Liver (tissue), 9 donors: Measurements from ENCODE around the gene ITGAE. TPM values are rescaled to one million over a fixed set of nuclear protein-coding genes. Genes with fewer than 3 reads are reported as not detected.

Experiments
- DNase-seq: peaks from one replicate; pipeline ENCODE4 v3.0.0-alpha.2; 2017; ENCODE audit warnings: low spot score
- H3K27ac ChIP-seq, 2 donors: one replicate each; pipeline ENCODE4 v1.7.0; 2013; ENCODE audit warnings: inconsistent platforms in 2 of 2, low read length in 2 of 2, control low read depth in 1 of 2, low read depth in 1 of 2, mild to moderate bottlenecking in 1 of 2
- H3K27me3 ChIP-seq, 4 donors: one replicate each; pipeline versions ENCODE4 v1.6.1 to v1.7.0; 2013; ENCODE audit warnings: low read length in 3 of 4, inconsistent platforms in 1 of 4, mild to moderate bottlenecking in 1 of 4, moderate library complexity in 1 of 4; ENCODE audit not compliant: control insufficient read depth in 4 of 4, insufficient read depth in 4 of 4
- H3K36me3 ChIP-seq, 4 donors: one replicate each; pipeline versions ENCODE4 v1.6.1 to v1.7.0; 2013; ENCODE audit warnings: low read length in 3 of 4, mild to moderate bottlenecking in 3 of 4, low read depth in 1 of 4, moderate library complexity in 1 of 4; ENCODE audit not compliant: control insufficient read depth in 4 of 4, insufficient read depth in 3 of 4
- H3K4me1 ChIP-seq, 4 donors: one replicate each; pipeline versions ENCODE4 v1.6.1 to v1.7.0; 2013; ENCODE audit warnings: low read length in 3 of 4, mild to moderate bottlenecking in 3 of 4, moderate library complexity in 1 of 4; ENCODE audit not compliant: control insufficient read depth in 4 of 4, insufficient read depth in 4 of 4
- H3K4me3 ChIP-seq, 3 donors: one replicate each; pipeline versions ENCODE4 v1.6.1 to v1.7.0; 2013; ENCODE audit warnings: low read length in 3 of 3, control low read depth in 1 of 3, low read depth in 1 of 3, mild to moderate bottlenecking in 1 of 3
- H3K9ac ChIP-seq, 2 donors: one replicate each; pipeline ENCODE4 v1.7.0; 2013; ENCODE audit warnings: low read length in 2 of 2, mild to moderate bottlenecking in 2 of 2, moderate library complexity in 2 of 2, control low read depth in 1 of 2, low read depth in 1 of 2
- H3K9me3 ChIP-seq, 4 donors: one replicate each; pipeline versions ENCODE4 v1.6.1 to v1.7.0; 2013; ENCODE audit warnings: low read length in 3 of 4; ENCODE audit not compliant: control insufficient read depth in 4 of 4
- ATF3 ChIP-seq: IDR thresholded peaks from 2 replicates; pipeline ENCODE4 v1.6.1; 2016; ENCODE audit warnings: antibody characterized with exemption
- EGR1 ChIP-seq, 2 donors: IDR thresholded peaks; 2 replicates each; pipeline ENCODE4 v1.6.1; 2016 to 2018; ENCODE audit warnings: antibody characterized with exemption in 2 of 2, low read depth in 2 of 2
- FOXA1 ChIP-seq: IDR thresholded peaks from 2 replicates; pipeline ENCODE4 v1.6.1; 2016; ENCODE audit warnings: antibody characterized with exemption
- FOXA2 ChIP-seq: IDR thresholded peaks from 2 replicates; pipeline ENCODE4 v1.6.1; 2016; ENCODE audit warnings: antibody characterized with exemption
- GABPA ChIP-seq, 2 donors: IDR thresholded peaks in 1 of 2; conservative IDR thresholded peaks in 1 of 2; 2 replicates each; pipeline ENCODE4 v1.6.1; 2016; ENCODE audit warnings: antibody characterized with exemption in 2 of 2, mild to moderate bottlenecking in 1 of 2, moderate library complexity in 1 of 2
- HNF4A ChIP-seq, 2 donors: conservative IDR thresholded peaks; 2 replicates each; pipeline ENCODE4 v1.6.1; 2016; ENCODE audit warnings: antibody characterized with exemption in 2 of 2, mild to moderate bottlenecking in 2 of 2
- HNF4G ChIP-seq: IDR thresholded peaks from 2 replicates; pipeline ENCODE4 v1.6.1; 2016; ENCODE audit warnings: antibody characterized with exemption
- JUND ChIP-seq, 2 donors: IDR thresholded peaks; 2 replicates each; pipeline ENCODE4 v1.6.1; 2016; ENCODE audit warnings: antibody characterized with exemption in 2 of 2
- NR2F2 ChIP-seq: IDR thresholded peaks from 2 replicates; pipeline ENCODE4 v1.6.1; 2016; ENCODE audit warnings: antibody characterized with exemption
- REST ChIP-seq: IDR thresholded peaks from 2 replicates; pipeline ENCODE4 v1.6.1; 2016; ENCODE audit warnings: antibody characterized with exemption, mild to moderate bottlenecking
- RXRA ChIP-seq, 2 donors: IDR thresholded peaks; 2 replicates each; pipeline ENCODE4 v1.6.1; 2017 to 2018; ENCODE audit warnings: antibody characterized with exemption in 2 of 2, mild to moderate bottlenecking in 1 of 2
- SP1 ChIP-seq: IDR thresholded peaks from 2 replicates; pipeline ENCODE4 v1.6.1; 2018; ENCODE audit warnings: antibody characterized with exemption, mild to moderate bottlenecking
- TAF1 ChIP-seq: conservative IDR thresholded peaks from 2 replicates; pipeline ENCODE4 v1.6.1; 2016; ENCODE audit warnings: antibody characterized with exemption, mild to moderate bottlenecking
- YY1 ChIP-seq: IDR thresholded peaks from 2 replicates; pipeline ENCODE4 v1.6.1; 2016; ENCODE audit warnings: antibody characterized with exemption, mild to moderate bottlenecking
- WGBS: extraction: QIAGEN DNeasy Blood & Tissue Kit; methylation state at CpG from one replicate; pipeline ENCODE4 v1.1.7; 2013; 5-methylcytosine and 5-hydroxymethylcytosine counted together
- polyA plus RNA-seq, 2 donors: library from polyadenylated mRNA; stranded (reverse) in 1 of 2; unstranded in 1 of 2; fragments of 200-250 nt in 1 of 2; fragments of >200 nt in 1 of 2; fragmentation: Nextera tagmentation in 1 of 2; extraction: Ambion mirVana in 1 of 2; gene quantifications; one replicate each; pipeline versions ENCODE4 v1.2.1 to v1.2.3, GENCODE V29; 2013 to 2015
- total RNA-seq, 2 donors: library from RNA; depleted of rRNA; stranded (reverse); fragments of >200 nt; gene quantifications; one replicate each; pipeline ENCODE4 v1.2.3, GENCODE V29; 2014
- TF ChIP-seq, protein P1 (sequence below): IDR thresholded peaks from 2 replicates; pipeline ENCODE4 v1.6.1; 2016; ENCODE audit warnings: antibody characterized with exemption
- TF ChIP-seq, protein P2 (sequence below): IDR thresholded peaks from 2 replicates; pipeline ENCODE4 v1.6.1; 2016; ENCODE audit warnings: antibody characterized with exemption
- TF ChIP-seq, protein P3 (sequence below): fragments of 150-350 bp; IDR thresholded peaks from 2 replicates; pipeline ENCODE4 v1.5.1; 2017; ENCODE audit warnings: improper control_type of control experiment, low read depth, low read length; ENCODE audit not compliant: missing input control
- donor health status: healthy.
- donor health status: healthy.
- donor health status: healthy.
- donor health status: healthy.
- donor health status: healthy.

ITGAE gene
- total and polyA plus RNA-seq, 4 donors, result 6.5 to 17.7 (median 12.1) TPM

DNA sequence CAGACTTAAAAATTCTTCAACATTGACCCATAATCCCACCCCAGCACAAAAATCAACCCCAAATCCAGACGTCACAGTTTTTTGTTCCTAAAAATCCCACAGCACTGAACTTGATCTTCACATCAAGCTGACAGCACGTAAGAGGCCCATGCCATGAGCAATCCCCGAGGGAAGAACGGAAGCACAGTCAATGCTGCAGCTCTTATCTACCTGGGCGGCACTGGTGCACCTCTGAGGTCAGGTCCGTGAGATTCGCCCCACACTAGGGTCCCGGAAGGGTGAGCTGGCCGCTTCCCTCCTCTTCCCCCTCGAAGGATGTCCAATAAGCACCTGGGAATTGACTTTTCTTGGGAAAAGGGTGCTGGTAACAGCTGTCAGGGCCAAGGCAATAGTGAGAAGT is 11.3 kb upstream of the ITGAE start:
- H3K36me3 ChIP-seq, result peaks cover 9 to 61% (median 32%) of the 10 kb centered on the region in 4 donors
- DNase-seq, result no peak
- H3K4me3 ChIP-seq, result no peak overlapping the region
- H3K9me3 ChIP-seq, result no peaks in the 10 kb centered on the region
- 94% methylated on average over 10 of the region's 10 CpGs for WGBS
- H3K27ac ChIP-seq, result no peak overlapping the region
- TF ChIP-seq TAF1, result no peak
- TF ChIP-seq REST, result no peak
- no peak for TF ChIP-seq ATF3
- TF ChIP-seq FOXA2, result no peak
- TF ChIP-seq HNF4G, result no peak
- no peak for TF ChIP-seq SP1
- no peak for TF ChIP-seq JUND (IDR thresholded peaks at IDR 0.05)
- TF ChIP-seq FOXA1, result no peak
- TF ChIP-seq YY1, result no peak
- TF ChIP-seq EGR1 (IDR thresholded peaks at IDR 0.05; ENCODE audit: low read depth in 2 of 2), result no peak
- TF ChIP-seq, protein P1, sequence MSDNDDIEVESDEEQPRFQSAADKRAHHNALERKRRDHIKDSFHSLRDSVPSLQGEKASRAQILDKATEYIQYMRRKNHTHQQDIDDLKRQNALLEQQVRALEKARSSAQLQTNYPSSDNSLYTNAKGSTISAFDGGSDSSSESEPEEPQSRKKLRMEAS, result no peak
- TF ChIP-seq RXRA (IDR thresholded peaks at IDR 0.05), result no peak
- no peak for TF ChIP-seq GABPA (IDR thresholded peaks at IDR 0.05 in 1 of 2, conservative IDR thresholded peaks at IDR 0.05 in 1 of 2)
- TF ChIP-seq NR2F2, result no peak
- TF ChIP-seq, protein P2, sequence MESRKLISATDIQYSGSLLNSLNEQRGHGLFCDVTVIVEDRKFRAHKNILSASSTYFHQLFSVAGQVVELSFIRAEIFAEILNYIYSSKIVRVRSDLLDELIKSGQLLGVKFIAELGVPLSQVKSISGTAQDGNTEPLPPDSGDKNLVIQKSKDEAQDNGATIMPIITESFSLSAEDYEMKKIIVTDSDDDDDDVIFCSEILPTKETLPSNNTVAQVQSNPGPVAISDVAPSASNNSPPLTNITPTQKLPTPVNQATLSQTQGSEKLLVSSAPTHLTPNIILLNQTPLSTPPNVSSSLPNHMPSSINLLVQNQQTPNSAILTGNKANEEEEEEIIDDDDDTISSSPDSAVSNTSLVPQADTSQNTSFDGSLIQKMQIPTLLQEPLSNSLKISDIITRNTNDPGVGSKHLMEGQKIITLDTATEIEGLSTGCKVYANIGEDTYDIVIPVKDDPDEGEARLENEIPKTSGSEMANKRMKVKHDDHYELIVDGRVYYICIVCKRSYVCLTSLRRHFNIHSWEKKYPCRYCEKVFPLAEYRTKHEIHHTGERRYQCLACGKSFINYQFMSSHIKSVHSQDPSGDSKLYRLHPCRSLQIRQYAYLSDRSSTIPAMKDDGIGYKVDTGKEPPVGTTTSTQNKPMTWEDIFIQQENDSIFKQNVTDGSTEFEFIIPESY, result no peak
- no peaks in the 10 kb centered on the region for H3K4me1 ChIP-seq
- H3K9ac ChIP-seq, result no peak overlapping the region
- no peaks in the 10 kb centered on the region for H3K27me3 ChIP-seq

- Histone ChIP-seq H3K27me3 (no peaks in the 10 kb centered on the region), H3K36me3 (peaks cover 6 to 51% (median 20%) of the 10 kb centered on the region in 4 donors), H3K9me3 (no peaks in the 10 kb centered on the region), H3K27ac (no peak overlapping the region), H3K4me3 (no peak overlapping the region), H3K4me1 (peaks cover 0 to 3% (median under 1%) of the 10 kb centered on the region in 4 donors), H3K9ac (no peak overlapping the region)
- no peak for DNase-seq
- 95% methylated on average over 4 of the region's 4 CpGs for WGBS
- TF ChIP-seq HNF4G, result no peak
- TF ChIP-seq, protein P3, sequence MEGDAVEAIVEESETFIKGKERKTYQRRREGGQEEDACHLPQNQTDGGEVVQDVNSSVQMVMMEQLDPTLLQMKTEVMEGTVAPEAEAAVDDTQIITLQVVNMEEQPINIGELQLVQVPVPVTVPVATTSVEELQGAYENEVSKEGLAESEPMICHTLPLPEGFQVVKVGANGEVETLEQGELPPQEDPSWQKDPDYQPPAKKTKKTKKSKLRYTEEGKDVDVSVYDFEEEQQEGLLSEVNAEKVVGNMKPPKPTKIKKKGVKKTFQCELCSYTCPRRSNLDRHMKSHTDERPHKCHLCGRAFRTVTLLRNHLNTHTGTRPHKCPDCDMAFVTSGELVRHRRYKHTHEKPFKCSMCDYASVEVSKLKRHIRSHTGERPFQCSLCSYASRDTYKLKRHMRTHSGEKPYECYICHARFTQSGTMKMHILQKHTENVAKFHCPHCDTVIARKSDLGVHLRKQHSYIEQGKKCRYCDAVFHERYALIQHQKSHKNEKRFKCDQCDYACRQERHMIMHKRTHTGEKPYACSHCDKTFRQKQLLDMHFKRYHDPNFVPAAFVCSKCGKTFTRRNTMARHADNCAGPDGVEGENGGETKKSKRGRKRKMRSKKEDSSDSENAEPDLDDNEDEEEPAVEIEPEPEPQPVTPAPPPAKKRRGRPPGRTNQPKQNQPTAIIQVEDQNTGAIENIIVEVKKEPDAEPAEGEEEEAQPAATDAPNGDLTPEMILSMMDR, result no peak
- TF ChIP-seq SP1, result no peak
- TF ChIP-seq HNF4A (conservative IDR thresholded peaks at IDR 0.05), result no peak
- TF ChIP-seq REST, result no peak
Measured at GRCh38 chr17:3810019-3810418, 9.0 kb upstream of the ITGAE start.
